ENCODE data around the gene SCN2A. TPM values are rescaled to one million over a fixed set of nuclear protein-coding genes. Genes with fewer than 3 reads are reported as not detected.

SCN2A gene
- total and polyA plus RNA-seq, 2 experiments from 2014 or later = 0.95 TPM; not detected in 1

GRCh38 chr2:165435611-165436010 is 196.4 kb downstream of the SCN2A start:
- Histone ChIP-seq H3K4me3 (no peak overlapping the region), H3K27ac (no peak overlapping the region), H3K27me3 (no peaks in the 10 kb centered on the region), H3K36me3 (no peaks in the 10 kb centered on the region), H3K9me3 (ENCODE audit: low read depth) (no peaks in the 10 kb centered on the region), H3K4me1 (ENCODE audit: low read depth) (no peaks in the 10 kb centered on the region)
- no peak for TF ChIP-seq CTCF (IDR thresholded peaks at IDR 0.05; ENCODE audit: low read depth, low read length)
- DNase-seq (ENCODE audit: low read depth in 1 of 2, low spot score in 1 of 2) = no peak

GRCh38 chr2:165436559-165436958 is 197.3 kb downstream of the SCN2A start:
- no peaks in the 10 kb centered on the region for H3K4me1 ChIP-seq (ENCODE audit: low read depth)
- no peak overlapping the region for H3K27ac ChIP-seq
- no peak for TF ChIP-seq CTCF (IDR thresholded peaks at IDR 0.05; ENCODE audit: low read depth, low read length)
- H3K9me3 ChIP-seq (ENCODE audit: low read depth) = no peaks in the 10 kb centered on the region
- H3K27me3 ChIP-seq = no peaks in the 10 kb centered on the region
- H3K4me3 ChIP-seq = no peak overlapping the region
- no peaks in the 10 kb centered on the region for H3K36me3 ChIP-seq
- DNase-seq (ENCODE audit: low read depth in 1 of 2, low spot score in 1 of 2) = no peak

GRCh38 chr2:165440367-165440766 is 201.2 kb downstream of the SCN2A start:
- H3K36me3 ChIP-seq = no peaks in the 10 kb centered on the region
- H3K9me3 ChIP-seq (ENCODE audit: low read depth) = no peaks in the 10 kb centered on the region
- no peak overlapping the region for H3K27ac ChIP-seq
- no peaks in the 10 kb centered on the region for H3K27me3 ChIP-seq
- TF ChIP-seq CTCF (IDR thresholded peaks at IDR 0.05; ENCODE audit: low read depth, low read length) = no peak
- no peaks in the 10 kb centered on the region for H3K4me1 ChIP-seq (ENCODE audit: low read depth)
- DNase-seq (ENCODE audit: low read depth in 1 of 2, low spot score in 1 of 2) = peak in 1 of 2 donors; percentile 81
- no peak overlapping the region for H3K4me3 ChIP-seq

Other genes with a start within 250 kb of the SCN2A start
- 0.04 and 0.06 TPM in 2 replicates for gene SCN3A, start 35.4 kb upstream of the SCN2A start, total RNA-seq
- gene SCN3A, start 35.4 kb upstream of the SCN2A start, polyA plus RNA-seq = 0.06 TPM in 1 of 2 replicates, not detected in the other
- 10.8 and 13.8 TPM in 2 replicates for gene CSRNP3, start 230.3 kb downstream of the SCN2A start, total RNA-seq
- gene CSRNP3, start 230.3 kb downstream of the SCN2A start, polyA plus RNA-seq = 10.9 and 11.5 TPM in 2 replicates

Data from cardiac muscle cell (in vitro differentiated cells and primary cell).